Measurements from ENCODE around the gene ABCG2.

Gene ABCG2

GRCh38 chr4:88041626-88042025, 116.8 kb downstream of the ABCG2 start:
- H3K4me3 ChIP-seq (ENCODE audit: low read length) = no peak overlapping the region
- TF ChIP-seq CTCF (conservative IDR thresholded peaks at IDR 0.05; ENCODE audit: low read length) = no peak
- DNase-seq (ENCODE audit: low read depth) = no peak

GRCh38 chr4:88040707-88041106, 117.7 kb downstream of the ABCG2 start:
- TF ChIP-seq CTCF (conservative IDR thresholded peaks at IDR 0.05; ENCODE audit: low read length) = no peak
- H3K4me3 ChIP-seq (ENCODE audit: low read length) = no peak overlapping the region
- DNase-seq (ENCODE audit: low read depth) = no peak

Measured in AG10803 (cell line).